Activated T-cell treated with anti-CD3 and anti-CD28 coated beads, Interleukin-2, amount 50 U/mL, for 1 hour (primary cell): ENCODE results near the gene BCL11A.

ENCODE experiments used
- DNase-seq: peaks from one replicate; pipeline ENCODE4 v3.0.0-alpha.2; 2020

BCL11A gene

DNA sequence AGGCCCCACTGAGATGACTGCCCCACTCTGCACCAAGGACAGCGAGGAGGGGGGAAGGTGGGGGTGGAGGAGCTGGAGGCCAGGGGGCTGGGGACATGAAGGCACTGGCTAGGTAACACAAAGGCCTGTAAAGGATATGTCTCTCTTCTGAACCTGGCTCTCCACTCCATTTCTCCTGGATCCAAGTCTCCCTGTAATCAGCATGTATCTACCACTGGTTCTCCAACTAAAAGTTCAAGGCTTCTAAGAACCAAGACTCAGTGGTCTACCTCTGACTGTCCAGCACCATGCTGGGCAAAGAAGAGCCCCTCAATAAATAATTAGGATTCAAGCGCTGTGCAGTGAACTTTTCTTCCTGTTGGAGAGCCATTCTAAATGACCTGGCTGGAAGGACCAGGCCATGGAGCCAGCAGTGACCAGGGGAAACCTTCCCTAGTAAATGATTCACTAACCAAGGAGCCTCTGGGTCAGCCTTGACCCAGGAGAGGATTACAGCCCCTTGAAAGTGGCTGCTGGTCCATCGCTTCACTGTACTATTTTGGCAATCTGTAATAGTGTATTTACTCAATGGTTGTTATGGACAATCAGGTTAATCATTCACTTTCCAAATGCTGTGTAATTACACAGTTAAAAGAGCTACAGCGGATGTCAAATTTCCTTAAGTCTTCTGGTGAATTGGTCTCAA, 73.2 kb downstream of the BCL11A start:
- DNase-seq, result no peak

DNA sequence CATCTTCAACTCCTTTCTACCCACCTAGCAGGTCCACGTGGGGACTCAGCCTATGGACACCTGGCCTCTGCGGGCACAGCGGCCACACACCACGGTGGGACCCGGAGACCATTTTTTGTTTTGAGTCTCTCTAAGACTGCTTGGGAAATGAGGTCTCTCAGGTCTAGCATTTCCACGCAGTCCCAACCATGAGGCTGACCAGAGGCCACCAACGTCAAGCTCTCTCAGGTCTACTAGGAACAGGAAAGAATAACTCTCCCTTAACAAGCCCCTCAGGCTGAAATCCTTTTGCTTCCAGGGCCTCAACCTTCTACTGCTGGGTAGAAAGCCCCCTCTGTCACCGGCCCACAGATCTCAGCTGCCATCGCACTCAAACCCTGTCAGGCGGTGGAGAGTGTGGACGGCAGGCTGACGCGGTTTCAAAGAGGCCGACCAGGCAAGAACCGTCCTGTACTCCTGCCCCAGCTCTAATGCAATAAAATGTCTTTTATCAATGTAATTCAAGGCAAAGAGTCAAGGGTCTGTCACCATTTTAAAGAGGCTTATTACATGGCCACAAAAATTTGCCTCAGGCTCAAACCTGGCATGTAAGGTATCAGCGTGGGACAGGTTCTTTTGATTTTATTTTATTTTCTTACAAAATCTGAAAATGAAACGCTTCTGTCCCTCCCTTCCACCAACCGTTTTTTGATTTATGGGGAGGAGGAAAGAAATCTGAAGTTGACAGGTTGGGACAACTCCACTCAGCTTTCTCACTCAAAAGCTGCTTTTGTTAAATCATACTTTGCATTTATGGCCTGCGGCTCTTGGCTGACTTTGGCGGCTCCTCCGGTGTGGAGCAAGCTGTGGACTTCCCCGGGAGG, 74.0 kb downstream of the BCL11A start:
- no peak for DNase-seq

DNA sequence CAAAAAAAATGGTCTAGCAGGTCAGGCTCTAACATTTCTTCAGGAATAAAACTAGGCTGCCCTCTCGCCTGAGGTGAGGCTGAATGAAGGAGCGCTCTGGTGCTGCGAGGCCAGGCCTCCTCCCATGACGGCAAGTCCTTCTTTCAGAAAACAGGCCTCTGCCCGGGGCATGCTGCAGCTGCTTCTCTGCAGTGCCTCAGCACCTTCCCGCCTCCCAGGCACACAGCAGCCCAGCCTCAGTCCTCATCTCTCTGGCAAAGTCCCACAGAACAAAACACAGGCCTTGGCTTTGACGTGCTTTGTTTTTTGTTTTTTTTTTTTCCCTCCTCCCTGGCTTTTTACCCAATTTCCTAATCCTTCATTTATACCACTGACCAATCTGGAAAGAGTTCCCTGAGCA, 74.8 kb downstream of the BCL11A start:
- no peak for DNase-seq

DNA sequence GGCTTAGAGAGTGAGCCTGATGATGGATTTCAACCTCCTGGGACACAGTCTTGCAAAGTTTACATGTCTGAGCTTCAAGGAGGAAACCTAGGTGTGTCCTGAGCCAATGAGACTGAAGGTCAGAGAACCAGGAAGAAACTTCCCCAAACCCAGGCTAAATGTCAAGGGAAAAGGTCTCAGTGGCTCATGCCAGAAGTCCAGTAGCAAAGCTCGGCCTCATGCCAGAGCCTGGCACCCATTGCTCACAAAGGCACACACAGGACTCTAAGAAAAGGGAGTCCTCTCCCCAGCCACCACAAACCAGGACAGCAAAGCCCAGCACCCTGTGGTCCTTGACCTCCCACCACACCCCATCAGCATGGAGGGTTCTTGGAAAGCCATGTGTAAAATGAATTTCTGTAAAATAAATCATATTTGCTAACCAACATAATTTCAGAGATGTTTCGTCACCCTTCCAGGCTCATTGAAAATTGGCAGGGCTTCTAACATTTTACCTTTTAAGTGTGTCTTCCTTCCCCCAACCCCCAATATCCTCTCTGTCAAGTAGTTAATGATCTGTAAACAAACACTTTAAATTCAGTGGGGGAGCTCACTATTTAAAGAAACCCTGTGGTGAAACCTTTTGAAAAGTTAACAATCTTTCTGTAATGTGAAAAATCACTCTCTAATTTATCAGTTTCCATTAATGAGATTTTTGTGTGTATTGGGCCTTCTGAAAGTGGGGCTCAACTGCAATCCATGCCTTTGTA, 77.1 kb downstream of the BCL11A start:
- no peak for DNase-seq

DNA sequence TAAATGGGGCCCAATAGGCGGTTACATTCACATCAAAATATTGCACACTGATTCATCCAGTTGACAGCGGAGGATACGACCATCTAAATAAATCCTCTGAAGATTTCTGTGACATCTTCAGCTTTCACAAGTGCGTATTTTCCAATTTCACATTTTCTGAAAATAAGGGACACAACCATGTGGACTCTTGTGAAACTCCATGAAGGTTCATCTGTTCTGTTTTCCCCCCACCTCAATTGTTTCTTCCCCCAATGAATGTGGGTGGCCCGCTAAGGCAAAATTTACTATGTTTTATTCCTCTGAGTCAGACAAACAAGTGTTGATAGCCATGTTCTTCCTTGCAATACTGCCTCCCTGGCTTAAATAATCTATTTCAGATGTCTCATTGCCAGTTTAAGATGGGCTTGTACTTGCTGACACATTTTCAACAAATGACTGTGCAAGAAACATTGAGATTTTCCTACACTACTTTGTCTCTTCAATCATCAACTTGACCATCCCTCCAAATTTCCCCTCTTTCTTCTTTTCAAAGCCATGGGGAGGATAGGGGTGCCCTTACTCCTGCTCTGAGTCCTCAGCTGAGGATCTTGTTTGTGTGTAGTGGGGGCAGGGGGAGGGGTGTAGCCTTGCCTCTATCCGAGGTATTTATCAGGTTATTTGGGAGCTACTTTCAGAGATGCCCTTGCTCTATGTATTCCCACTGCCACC, 78.2 kb downstream of the BCL11A start:
- DNase-seq, result no peak

DNA sequence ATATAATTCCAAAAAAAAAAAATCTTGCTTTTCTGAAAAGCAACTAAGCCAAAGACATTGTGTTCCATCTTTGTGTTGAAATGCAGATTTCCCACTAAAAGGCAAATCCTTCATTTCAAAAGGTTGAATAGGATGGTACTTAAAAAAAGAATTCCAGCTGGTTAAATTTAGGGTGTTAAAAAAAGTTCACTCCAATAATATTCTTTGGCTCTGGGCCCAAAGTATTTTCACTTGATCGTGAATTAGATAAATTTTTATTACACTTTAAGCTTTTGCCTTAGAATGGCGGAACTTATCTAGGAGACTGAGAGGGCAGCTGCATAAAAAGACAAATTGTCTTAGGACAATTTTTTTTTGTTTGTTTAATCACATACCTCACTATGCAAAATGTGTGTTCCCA, 79.2 kb downstream of the BCL11A start:
- DNase-seq, result no peak

DNA sequence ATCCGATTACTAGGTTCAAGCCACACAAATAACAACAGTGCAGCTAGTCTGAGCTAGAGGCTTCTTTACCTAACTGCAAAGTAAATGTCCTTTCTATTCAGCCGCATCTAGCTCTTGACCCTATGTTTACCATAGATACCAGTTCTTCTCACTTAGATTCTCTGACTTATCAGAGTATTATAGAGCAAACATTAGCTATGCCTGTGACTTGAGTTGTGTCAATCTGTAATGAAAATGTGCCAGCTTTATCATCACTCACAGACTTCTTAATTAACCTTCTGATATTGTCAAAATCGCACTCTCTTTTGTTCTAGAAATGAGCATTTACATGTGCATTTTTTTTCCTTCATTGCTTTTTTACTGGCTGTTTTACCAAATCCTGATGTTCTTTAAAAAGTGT, 79.9 kb downstream of the BCL11A start:
- DNase-seq, result no peak

DNA sequence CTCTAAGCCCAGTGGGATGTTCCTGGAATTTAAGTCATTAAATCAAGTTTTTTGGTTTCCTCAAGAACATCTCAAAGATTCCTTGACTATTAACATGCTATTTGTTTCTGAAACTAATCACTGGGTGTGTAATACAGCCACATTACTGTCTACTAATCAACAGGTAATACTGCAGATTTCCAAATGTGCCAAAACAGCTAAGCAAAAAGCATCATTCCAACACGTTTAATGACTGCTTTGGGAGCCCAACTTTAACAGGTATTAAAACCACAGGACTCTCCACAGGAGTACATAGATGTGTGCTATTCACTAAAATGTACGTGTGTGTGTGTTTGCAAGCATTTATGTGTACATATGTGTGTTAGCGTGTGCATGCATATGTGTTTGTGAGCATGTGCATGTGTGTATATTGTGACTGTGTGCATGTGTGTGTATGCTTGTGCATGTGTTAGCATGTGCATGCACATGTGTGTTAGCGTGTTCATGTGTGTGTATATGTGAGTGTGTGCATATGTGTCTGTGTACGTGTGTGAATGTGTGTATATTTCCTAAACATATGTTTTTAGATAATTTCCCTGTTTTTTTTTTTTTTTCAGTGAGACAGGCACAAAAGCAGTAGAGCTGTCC, 80.7 kb downstream of the BCL11A start:
- no peak for DNase-seq

DNA sequence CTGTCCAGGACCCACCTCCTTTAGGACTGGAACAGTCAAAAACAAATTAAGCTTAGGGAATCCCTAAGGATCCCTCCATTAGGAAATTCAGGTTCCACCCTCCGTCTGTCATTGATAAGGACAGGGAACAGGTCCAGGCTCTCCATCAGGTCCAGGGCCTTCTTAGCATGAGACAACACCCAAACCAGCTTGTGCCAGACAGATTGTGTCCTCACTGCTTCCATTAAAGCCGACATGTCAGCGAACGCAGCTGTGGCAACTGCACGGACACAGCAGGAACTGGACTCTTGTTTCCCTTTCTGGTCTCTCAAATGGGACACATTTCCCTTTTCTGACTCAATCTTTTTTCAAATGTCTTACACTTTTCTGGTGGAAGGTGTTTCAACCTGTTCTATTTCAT, 81.4 kb downstream of the BCL11A start:
- DNase-seq, result no peak

DNA sequence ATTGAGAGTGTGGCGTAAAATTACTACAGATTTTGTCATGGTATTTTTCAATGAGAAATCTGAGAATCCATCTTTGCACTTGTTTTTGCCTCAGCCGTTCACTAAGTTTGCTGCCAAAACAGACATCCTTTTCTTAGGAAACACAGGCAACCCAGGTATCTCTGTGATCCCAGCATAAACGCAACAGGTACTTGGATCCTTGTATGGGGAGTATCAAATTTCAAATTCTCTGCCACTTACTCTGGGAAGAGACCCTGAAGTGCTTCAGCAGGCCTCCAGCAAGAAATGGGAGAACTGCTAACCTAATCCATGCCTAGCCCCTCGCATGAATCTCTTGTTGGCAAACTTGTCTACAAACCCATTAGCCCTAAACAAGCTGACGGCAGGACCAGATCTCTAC, 83.1 kb downstream of the BCL11A start:
- no peak for DNase-seq

DNA sequence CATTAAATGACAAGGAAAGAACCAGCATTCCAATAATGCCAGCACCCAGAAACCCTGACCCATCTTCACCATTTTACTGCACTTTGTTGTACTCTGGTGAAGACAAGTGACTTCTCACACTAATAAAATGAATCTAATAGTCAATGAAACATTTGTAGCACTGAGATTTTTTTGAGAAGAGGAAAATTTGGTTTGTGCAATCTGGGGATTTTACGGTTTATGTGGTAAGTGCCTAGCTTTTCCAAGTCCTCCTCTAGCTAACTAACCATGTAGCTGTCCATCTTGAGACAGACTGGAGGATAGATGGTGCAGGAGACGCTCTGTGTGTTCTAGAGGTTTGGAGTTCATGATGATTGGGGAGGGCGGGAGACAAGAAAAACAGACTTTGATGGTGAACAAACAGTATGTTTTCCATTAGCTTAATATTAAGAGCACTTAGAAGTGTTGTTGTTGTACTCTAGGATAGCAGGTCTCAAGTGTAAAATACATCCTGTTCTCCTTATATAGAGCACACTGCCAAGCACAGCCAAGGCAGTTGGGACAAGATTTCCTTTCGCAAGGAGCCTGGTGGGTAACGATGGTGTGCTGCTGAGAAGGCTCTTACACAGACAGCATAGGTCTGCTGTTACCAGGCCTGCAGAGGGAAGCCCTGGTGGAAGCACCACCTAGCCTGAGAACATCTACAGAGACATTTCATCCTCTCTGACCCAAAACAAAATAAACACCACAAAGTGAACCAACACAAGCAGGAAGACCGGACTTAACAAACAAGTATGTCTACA, 83.7 kb downstream of the BCL11A start:
- no peak for DNase-seq

DNA sequence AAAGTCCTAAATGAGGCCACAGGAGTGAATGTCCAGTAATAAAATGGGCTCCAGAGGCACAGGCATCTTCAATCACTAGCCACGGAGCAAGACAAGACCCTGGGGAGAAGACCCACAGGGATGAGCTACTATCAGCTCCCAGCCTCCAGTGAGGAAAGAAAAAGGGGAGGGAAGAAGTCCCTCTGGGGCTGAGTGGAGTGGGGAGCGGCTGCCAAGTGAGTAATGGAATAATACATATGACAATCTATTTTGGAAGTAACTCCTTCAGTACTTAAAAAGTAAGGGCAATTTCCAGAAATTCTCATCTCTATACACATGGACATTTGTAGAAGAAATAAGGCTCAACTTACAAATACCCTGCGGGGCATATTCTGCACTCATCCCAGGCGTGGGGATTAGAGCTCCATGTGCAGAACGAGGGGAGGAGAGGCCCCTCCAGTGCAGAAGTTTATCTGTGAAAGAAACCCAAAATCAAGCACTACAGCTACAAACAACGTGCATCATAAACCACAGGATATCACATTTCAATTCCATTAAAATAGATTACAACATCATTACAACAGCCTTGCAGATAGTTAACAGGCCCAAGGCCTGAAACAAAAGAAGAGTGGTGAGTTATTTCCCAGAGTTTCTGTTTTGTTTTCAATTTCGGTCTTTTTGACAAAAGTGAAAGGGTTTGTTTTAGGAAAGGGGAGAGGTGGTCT, 84.9 kb downstream of the BCL11A start:
- no peak for DNase-seq

DNA sequence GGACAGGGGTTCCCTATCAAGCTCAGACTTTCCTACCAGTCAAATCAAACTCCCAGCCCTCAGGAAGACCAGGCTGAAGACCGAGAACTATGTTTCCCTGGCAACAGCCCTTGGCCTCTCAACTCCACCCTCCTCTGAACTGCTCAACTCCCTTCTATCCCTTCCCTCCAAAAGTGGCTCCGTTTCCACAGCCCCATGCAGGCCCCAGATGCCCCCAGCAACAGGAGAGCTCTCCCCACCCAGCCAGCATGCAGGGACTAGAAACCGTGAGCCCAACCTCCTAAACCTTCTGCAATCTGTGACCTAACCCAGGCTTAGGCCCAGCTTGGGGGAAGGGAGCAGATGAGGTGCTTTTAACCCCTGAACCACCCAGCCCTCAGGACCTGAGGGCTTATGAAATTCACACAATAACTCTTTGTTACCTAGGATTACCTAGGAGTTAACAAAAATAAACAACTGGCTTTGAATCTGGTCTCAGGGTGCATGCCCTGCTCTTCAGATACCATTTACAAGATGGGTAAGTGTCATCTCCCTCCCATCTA, 87.2 kb downstream of the BCL11A start:
- DNase-seq, result no peak

DNA sequence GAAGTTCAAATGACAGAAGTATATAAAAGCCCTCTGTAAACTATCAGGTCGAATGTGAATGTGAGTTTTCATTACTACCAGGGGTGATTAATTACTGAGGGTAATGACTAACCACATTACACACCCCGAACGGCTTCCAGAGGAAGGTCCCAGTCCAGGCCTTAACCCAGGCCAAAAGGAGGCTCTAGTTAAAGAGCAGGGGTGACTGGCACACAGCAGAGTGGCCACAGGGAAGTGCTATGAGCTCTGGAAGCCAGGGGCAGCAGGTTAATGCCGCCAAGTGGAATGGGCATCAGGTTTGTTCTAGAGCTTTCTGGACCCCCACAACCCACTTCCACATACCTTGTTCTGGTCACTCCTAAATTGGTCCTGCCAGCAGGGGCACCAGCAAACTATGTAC, 87.7 kb downstream of the BCL11A start:
- DNase-seq, result no peak

DNA sequence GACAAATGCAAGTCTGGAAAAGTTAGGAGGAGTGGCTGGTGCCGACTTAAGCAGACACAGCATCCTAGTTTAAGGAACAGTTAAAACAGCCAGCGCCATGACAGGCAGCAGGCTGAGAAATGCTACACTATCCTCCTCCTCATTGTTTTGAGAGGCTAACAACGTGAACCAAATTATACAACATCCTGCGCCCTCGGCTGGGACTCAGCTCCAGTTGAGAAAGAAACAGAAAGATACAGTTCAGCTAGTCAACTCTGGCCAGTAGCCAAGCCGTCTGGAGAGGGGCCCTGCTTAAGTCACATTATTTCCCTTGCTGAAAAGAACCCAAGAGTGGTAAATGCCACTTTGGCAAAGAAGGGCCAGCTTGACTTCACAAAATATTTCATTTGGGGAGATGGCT, 90.2 kb downstream of the BCL11A start:
- no peak for DNase-seq

DNA sequence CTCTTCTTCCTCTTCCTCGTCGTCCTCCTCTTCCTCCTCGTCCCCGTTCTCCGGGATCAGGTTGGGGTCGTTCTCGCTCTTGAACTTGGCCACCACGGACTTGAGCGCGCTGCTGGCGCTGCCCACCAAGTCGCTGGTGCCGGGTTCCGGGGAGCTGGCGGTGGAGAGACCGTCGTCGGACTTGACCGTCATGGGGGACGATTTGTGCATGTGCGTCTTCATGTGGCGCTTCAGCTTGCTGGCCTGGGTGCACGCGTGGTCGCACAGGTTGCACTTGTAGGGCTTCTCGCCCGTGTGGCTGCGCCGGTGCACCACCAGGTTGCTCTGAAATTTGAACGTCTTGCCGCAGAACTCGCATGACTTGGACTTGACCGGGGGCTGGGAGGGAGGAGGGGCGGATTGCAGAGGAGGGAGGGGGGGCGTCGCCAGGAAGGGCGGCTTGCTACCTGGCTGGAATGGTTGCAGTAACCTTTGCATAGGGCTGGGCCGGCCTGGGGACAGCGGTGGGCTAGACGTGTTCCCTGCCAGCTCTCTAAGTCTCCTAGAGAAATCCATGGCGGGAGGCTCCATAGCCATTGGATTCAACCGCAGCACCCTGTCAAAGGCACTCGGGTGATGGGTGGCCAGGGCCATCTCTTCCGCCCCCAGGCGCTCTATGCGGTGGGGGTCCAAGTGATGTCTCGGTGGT, 91.9 kb downstream of the BCL11A start:
- no peak for DNase-seq

DNA sequence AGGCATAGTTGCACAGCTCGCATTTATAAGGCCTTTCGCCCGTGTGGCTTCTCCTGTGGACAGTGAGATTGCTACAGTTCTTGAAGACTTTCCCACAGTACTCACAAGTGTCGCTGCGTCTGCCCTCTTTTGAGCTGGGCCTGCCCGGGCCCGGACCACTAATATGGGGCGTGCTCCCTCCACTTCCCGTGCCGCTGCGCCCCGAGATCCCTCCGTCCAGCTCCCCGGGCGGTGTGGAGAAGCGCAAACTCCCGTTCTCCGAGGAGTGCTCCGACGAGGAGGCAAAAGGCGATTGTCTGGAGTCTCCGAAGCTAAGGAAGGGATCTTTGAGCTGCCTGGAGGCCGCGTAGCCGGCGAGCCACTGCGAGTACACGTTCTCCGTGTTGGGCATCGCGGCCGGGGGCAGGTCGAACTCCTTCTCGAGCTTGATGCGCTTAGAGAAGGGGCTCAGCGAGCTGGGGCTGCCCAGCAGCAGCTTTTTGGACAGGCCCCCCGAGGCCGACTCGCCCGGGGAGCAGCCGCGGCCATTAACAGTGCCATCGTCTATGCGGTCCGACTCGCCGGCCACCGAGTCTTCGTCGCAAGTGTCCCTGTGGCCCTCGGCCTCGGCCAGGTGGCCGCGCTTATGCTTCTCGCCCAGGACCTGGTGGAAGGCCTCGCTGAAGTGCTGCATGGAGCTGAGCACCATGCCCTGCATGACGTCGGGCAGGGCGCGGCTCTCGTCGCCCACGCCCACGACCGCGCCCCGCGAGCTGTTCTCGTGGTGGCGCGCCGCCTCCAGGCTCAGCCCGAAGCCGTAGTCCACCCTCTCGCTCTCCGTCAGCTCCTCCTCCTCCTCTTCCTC, 92.7 kb downstream of the BCL11A start:
- no peak for DNase-seq

DNA sequence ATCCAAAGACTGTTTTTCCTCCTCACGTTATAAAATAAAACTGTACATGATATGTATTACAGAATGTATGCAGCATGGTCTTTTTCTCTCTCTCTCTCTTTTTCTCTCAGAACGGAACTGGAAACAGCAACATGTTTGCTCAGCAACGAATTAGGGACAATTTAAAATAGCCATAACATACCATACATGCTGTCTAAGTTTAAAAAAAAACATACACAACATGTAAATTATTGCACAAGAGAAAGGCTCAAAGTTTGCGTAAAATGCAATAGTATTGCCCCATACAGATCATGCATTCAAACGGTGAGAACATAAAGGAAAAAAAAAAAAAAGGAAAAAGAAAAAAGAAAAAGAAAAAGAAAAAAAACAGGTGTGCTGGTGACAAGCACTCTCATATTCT, 93.6 kb downstream of the BCL11A start:
- no peak for DNase-seq

DNA sequence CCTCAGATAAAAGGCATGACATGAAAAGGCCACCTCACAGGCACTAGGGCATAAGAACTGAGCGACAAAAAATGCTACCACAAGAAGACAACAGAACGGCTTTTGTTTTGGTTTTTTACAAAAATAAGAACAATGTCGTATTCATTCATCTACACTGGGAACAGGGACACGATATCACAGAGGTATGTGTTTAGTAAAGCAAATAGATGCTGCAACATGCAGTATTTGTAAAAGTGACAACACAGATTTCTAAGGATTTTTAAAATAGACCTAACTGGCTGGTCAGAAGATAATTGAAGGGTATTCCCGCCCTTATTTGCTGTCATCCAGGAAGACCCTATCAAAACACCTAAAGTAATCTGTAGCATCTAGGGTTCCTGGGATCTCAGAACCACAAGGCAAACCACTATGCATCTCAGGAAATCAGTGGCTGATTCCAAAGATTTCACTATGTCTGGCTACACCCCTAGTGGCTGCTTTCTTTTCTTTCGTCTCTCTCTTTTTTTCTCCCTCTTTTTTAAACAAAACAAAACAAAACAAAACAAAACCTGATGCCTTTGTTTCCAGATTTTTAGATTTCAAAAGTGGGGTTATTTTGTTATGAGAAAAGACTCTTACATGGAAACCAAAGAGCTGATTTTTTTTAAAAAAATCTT, 97.2 kb downstream of the BCL11A start:
- DNase-seq, result no peak
